ENCODE measurements around the gene AMFR. TPM values are rescaled to one million over a fixed set of nuclear protein-coding genes. Genes with fewer than 3 reads are reported as not detected.

AMFR gene
- total RNA-seq, 4 donors from 2014 or later, result 126 to 215 (median 162) TPM

DNA sequence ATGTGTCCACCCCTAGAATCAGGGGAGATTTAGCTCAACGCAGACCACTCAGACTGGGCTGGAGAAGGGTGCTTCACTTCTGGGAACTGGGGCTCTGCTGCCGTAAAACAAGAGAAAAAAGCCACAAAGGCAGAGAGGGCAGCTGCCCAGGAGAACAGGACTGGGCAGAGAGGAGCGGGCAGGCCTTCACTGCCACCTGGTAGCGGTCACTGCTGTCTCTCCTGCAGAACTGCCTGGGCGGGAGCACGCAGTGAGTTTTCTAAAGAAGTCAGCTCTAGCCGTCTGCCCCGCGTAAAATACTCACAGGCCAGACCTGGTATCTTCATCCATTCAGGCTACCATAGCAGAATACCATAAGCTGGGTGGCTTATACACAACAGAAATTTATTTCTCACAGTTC, 103.8 kb downstream of the AMFR start:
- DNase-seq (ENCODE audit: low spot score) (no peak), ATAC-seq (ENCODE audit: low FRiP score) (no peak)
- TF ChIP-seq, protein P1, sequence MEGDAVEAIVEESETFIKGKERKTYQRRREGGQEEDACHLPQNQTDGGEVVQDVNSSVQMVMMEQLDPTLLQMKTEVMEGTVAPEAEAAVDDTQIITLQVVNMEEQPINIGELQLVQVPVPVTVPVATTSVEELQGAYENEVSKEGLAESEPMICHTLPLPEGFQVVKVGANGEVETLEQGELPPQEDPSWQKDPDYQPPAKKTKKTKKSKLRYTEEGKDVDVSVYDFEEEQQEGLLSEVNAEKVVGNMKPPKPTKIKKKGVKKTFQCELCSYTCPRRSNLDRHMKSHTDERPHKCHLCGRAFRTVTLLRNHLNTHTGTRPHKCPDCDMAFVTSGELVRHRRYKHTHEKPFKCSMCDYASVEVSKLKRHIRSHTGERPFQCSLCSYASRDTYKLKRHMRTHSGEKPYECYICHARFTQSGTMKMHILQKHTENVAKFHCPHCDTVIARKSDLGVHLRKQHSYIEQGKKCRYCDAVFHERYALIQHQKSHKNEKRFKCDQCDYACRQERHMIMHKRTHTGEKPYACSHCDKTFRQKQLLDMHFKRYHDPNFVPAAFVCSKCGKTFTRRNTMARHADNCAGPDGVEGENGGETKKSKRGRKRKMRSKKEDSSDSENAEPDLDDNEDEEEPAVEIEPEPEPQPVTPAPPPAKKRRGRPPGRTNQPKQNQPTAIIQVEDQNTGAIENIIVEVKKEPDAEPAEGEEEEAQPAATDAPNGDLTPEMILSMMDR (IDR thresholded peaks at IDR 0.05), result no peak

GRCh38 chr16:56320811-56321558, 104.4 kb downstream of the AMFR start:
- no peak for DNase-seq (ENCODE audit: low spot score)
- TF ChIP-seq, protein P1 (IDR thresholded peaks at IDR 0.05), result no peak
- no peak for ATAC-seq (ENCODE audit: low FRiP score)

DNA sequence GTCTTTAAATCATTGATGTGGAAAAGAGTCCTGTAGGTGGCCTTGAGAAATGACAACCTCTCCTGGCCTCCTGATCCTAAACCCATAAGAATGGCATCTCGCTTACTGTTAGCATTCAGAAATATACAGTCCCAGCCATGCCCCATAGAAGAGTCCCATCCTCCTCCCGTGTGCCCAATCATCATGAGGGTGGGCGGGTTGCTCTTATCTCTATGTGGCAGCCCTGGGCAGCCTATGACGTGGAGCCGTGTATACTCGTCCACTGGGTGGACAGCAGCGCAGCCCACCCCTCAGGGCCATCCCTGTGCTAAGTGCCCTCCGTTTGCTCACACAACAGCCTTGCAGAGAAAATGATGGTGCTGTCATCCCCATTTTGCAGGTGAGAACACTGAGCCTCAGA, 105.3 kb downstream of the AMFR start:
- DNase-seq (ENCODE audit: low spot score) (no peak), ATAC-seq (ENCODE audit: low FRiP score) (no peak)
- TF ChIP-seq, protein P1 (IDR thresholded peaks at IDR 0.05), result no peak

DNA sequence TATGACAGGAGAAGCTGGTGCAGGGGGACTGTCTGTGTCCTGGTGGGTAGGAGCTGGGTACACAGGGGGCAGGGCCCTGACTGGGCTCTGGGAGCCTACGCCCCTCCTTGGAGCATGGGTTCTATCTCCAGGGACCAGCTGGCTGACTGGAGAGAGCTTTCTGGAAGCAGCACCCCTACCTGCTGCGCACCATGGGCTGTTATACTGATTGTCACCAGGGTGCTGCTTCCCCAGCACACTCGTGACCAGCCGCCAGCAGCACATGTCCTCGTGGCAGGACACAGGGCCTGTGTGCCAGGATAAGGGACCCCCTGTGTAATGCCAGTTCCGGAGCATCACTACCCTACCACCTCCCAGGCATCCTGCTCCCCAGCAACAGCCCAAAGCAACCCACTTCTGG, 106.0 kb downstream of the AMFR start:
- ATAC-seq (ENCODE audit: low FRiP score), result no peak

DNA sequence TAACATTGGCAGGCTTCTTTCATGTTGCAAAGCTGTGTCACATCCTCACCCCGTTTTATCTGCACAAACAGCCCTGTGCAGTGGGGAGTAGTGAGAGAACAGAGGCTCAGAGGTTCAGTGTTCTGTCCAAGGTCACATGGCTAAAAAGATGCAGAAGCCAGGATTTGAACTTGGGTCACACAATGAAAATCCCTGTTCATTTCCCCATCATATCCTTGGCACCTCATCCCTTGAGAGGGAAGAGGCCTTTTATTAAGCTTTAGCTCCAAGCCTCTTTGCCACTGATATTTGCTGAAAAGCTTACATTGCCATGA, 106.6 kb downstream of the AMFR start:
- DNase-seq (ENCODE audit: low spot score) (no peak), ATAC-seq (ENCODE audit: low FRiP score) (no peak)
- TF ChIP-seq, protein P1 (IDR thresholded peaks at IDR 0.05), result no peak

More for the DNA sequence above, 106.0 kb downstream of the AMFR start:
- no peak for DNase-seq (ENCODE audit: low spot score)
- TF ChIP-seq, protein P1 (IDR thresholded peaks at IDR 0.05), result no peak

DNA sequence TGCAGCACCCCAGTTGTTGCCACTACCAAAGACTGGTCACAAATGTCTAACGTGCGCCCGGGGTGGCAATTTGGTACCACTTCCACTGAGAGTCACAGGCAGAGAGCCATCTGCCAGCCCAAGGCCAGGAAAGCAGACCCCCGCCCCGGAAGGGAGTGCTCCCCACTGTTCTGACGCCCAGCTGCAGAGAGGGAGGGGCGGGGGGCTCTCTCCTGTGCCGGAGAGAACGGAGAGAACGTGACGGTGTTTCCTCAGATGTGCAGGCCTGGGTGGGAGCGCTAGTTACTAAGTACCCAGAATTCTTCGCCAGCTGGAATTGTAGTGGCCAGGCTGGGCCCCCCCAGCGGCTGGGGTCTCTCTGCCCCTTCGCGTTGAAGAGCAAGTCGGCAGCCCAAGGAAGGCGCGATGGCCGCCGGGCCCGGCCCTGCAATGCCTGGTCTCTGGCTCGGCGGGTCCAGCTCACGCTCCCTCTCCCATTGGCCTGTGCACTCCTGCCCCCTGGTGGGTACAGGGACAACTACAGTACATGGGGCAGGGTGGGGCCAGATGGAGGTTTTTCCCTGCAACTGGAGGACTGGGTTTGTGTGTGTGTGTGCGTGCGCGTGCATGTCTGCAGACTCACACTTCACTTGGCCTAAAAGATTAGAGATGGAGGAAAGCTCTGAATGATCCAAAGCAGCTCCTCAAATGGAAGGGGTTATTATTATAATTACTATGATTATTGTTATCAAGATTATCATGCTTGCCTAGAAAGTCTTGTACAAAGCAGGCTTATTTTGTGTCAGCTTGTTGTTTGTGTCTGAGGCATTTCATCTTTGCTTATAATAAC, 107.1 kb downstream of the AMFR start:
- peak; percentile 93 for ATAC-seq (ENCODE audit: low FRiP score)
- TF ChIP-seq, protein P1 (IDR thresholded peaks at IDR 0.05), result peak in 2 of 3 donors; percentile 66 to 80
- peak; percentile 83 for DNase-seq (ENCODE audit: low spot score)
